Activated T-cell treated with anti-CD3 and anti-CD28 coated beads for 1 hour (primary cell): Measurements from ENCODE around the gene TCF21.

Source experiments
- DNase-seq: peaks from one replicate; pipeline ENCODE4 v3.0.0-alpha.2; 2020; ENCODE audit warnings: low read depth

Gene TCF21

DNA sequence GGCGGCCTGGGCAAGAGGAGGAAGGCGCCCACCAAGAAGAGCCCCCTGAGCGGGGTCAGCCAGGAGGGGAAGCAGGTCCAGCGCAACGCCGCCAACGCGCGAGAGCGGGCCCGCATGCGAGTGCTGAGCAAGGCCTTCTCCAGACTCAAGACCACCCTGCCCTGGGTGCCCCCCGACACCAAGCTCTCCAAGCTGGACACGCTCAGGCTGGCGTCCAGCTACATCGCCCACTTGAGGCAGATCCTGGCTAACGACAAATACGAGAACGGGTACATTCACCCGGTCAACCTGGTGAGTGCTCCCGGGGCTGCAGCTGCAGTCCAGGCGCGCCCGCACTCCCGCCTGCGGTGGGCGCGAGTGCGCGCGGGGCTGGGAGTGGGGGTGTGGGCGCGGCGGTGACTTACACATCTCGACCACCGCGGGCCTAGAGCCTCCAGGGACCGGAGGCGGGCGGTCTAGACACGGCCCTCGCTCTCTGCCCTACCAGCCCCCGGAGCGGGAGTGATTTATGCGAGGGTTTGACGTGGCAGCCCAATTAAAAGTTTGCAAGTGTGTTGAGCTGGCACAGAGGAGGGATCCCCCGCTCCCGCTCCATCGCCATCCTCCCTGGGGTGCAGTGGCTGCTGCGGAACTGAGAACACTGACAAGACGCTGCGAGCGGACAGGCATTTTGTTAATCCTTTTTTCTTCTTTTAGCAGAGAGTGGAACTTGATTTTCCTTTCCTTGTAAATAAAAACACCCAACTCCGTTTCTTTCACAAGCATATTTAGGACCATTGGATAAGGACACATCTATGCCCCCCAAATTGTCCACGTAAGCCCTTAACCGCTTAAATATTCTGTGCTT lies 867 bp downstream of the TCF21 start:
- no peak for DNase-seq

DNA sequence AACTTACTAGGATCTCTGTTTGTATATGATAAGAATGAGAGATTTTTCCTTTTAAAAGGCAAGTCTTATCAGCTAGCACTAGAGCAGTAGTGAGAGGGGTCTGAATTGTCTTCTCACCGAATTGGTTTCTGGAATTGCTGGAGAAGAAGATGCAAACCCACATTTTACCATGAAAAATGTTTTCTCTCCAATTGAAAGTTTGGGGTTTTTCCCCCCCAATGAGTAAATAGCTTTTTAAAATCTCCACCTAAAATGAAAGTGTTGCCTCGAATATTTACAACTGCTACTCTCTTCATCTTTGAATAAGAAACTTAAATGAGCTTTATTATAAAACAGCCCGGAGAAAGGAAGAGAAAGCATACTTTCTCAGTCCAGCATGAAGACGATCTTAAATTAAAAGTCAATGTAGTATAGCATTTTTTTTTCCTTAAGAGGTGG lies 1.8 kb downstream of the TCF21 start:
- no peak for DNase-seq

DNA sequence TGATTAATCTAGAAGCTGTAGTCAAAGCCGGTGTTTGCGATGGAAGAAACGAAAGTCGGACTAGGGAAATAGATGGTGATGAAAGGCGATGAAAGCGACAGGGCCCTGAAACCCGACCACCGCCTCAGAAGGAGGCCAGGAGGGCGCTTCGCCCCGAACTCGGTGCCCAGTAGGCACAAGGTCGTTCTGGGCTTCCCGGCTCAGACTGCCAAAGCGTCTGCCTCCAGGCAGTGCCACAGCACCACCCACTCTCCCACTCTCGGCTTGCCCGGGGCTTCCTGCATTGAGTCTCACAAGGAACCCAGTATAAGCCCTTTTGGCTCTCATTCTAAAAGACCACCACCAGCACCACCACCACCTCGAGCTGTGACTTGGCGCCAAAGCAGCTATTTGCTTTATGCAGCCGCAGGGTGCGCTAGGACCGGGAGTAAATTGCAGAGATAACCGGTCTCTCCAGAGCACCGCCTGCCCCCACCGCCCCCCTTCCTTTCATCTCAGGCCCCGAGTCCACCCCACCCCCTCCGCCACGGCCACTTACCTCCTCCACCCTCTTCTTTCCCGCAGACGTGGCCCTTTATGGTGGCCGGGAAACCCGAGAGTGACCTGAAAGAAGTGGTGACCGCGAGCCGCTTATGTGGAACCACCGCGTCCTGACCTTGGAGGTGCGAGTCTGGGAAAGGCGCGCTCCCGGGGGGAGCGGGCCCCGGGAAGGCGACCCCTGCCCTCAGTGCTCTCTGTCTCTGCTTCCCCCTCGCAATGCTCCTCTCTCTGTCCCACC lies 2.4 kb downstream of the TCF21 start:
- DNase-seq: no peak

DNA sequence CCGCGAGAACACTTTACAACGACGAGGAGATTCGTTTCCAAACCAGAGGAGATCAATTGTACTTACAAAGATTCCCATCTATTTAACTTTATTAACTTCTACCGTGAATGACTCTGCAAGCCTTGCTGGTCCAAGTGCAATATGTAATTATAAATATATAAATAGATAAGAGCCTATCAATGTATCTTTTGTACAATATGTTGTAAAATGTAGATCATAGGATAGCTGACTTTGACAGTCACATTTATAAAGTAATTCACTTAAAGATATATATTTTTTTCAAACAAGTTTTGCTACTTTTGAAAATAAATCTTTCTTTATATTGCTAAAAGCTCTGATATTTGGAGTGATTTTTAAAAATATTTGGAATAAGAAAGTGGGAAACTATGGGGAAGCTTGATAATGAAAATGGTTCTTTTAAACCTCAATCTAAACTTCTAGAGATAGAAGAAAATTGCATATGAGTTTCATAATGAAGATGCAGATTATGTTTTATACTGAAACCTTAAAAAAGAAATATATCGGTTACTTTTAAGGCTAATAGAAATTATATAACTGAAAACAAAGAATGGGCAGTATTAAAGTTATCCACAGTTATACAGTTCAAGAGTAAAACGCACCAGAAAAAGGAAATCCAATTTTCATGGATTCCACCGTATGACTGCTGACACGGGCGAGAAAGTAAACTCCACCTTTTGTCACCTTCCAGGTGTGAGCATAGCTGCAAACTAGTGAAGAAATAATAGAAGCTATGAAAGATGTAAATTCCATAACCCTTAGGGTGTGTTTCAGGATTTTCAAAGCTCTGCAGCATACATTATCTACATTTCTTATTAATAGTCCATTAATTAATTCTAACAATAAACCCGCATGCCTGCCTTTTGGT lies 3.3 kb downstream of the TCF21 start:
- no peak for DNase-seq

DNA sequence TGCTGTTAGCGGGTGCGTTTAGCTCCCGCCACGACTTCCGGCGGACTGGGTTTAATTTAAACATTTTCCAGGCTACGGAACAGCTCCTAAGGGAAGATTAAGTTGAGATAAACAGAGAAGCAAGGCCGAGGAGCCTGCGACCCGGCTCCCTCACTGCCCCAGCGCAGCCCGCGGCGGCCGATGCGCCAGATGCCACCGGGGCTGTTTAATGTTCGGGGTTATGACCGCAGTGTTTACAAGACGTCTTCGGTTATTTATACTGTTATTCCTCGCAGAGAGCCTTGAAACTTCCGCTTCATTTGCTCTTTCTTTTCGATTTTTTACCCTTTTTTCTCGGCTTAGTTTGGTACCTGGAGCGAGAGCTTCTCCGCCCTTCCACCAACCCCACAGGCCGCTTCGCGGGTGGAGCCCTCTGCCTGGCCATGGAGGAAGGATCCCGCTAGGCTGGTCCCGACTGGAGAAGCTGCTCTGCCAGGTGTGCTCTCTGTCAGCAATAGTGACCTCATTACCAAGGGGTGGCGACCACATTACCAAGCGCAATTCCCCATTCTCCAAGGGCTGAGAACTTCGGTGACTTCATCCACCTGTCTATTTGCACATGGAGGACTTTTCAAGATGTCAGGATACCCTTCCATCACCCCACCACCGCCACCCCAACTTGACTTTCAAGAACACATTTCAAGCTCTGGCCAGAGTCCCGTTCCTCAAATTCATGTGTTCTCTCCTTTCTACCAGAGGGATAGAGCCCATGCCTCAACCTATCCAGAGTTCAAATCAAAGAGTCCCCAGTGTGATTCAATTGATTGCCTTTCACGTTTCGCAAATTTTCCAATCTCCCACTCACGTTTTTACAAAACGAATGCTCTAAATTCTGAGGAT lies 4.1 kb downstream of the TCF21 start:
- no peak for DNase-seq

DNA sequence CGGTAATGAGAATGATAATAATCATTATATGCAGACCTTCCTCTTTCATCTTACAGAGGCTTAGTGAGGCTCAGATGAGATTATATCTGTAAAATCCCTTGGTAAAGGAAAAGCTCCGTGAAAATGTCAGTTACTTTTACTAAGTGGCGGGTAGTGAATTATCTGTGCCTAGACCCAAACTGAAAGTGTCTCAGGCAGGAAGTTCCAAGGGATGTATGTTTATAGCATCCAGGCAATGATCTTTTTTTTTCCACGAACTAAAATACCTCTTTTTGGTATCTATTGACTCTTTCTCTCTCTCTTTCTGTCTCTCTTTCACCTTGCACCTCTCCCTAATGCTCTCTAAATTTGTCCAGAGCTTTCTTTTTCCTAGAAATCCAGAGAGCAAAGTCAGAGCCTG lies 5.0 kb downstream of the TCF21 start:
- DNase-seq: no peak

DNA sequence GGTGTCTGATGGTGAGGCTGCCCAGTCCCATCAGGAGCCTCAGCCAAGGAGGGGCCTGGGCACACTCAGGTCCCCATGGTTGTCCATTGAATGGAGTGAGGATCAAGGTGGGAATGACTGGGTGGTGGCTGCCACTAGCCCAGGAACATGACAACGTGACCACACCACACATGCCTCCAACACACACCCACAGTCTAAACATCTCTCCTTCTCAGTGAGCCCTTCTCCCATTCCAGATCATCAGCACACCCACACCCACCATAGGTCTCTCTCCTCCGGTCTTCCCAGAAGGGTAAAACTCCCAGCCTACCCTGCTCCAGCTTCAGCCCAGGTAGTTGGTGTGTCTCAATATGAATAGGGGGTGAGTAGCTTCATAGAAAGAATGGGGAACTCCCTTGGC lies 5.5 kb downstream of the TCF21 start:
- no peak for DNase-seq

DNA sequence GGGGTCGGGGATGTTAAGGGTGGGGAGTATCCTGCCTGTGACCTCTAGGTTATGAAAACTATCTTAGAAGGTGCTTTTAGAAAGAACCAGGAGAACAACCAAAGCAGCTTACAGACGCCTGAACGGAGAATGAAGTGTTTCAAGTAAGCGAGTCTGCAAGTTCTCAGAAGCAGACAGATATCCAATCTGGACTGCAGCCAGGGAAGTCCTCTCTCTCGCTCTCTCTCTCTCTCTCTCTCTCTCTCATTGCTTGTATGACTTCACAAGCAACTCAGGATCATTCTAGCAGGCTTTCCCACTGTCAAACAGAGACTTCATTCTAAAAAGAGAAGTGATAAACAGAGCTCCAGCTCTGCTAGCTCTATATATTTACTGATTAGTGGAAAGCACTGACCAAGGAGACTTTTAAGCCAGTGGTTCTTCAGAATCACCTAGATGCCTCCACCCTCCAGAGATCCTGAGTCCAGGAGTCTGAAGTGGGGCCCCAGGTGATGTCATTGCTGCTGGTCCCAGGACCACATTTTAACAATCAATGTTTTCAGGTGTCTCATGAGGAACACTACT lies 6.0 kb downstream of the TCF21 start:
- DNase-seq: no peak

DNA sequence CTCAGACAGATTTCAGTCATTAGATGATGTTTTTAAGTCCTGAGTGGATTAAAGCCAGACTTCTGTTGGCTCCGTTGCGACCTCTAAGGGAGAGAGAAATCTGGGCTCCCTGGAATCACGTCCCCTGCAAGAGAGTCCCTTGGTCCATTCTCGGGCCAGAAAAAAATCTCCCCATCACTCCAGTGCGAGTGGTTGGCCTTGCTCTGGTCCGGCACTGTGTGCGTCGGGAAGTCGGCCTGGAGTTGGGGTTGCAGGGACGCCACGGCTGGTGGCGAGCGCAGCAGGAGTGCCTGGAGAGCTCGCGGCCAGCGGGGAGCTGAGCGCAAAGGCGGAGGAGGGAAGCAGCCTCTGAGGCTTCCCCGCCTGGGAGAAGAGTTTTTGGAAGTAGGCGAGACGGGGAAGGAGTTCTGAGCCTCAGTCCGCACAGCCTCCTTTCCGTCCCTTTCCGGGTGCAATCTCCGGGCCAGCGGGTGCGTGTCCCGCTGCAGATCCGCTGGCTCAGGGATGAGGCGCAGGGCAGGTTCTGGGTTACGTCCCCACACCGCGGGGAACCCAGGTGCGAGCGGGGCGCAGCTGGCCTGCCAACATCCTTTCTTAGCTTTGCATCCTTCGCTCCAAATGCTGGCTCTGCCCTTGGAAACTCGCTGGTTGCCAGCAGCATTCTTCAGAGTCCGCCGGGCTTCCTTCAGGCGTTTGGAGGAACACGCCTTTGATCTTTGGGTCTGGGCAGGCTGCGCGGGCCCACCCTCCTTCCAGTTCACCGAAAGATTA lies 6.8 kb downstream of the TCF21 start:
- no peak for DNase-seq

DNA sequence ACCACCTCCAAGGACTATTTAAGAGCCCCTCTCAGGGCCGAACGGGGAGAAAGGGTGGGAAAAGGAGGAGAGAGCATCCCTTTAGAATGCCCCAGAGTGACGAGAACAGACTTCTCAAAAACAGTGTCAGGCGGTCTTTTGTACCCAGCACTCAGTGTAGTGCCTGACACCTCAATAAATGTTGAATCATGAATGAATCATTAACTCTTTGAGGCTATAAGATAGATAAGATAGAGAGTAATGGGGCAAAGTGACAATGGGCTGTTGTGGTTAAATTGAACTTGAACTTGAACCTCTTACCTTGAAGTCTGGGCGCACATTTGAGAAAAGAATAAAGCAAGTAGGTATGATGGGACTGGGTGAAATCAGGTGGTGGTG lies 7.4 kb downstream of the TCF21 start:
- DNase-seq: no peak

DNA sequence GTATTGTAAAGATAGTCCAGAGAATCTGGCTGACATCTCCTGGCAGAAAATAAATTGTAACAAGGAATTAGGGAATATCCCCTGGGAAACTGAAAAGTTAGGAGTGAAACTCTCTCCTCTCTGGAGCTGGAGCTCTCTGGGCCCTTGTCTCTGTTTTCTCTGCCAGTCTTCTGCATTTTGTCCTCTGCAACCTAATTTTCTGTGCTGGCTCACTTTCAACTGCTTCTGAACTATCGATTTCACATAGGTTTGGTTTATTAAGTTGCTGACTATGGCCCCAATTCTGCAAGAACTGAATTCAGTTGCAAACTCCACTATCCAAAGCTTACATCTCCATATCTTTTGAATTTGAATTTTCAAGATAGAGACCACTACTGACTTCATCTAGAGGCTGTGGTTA lies 9.3 kb downstream of the TCF21 start:
- DNase-seq: no peak

DNA sequence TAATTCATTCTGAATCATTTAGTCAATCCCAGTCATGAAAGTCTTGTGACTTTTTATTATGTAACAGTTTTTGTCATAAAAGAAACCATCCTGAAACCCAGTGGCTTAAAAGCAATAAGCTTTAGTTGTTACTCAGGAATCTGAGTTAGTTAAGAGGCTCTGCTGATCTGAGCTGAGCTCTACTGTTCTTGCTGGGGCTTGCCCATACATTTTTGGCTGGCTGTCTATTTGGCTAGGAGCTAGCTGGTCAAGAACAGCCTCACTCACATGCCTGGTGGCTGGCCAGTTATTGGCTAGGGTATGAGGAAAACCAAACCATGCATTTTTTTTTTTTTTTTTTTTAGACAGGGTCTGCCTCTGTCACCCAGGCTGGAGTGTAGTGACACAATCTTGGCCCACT lies 10.6 kb downstream of the TCF21 start:
- DNase-seq: no peak

DNA sequence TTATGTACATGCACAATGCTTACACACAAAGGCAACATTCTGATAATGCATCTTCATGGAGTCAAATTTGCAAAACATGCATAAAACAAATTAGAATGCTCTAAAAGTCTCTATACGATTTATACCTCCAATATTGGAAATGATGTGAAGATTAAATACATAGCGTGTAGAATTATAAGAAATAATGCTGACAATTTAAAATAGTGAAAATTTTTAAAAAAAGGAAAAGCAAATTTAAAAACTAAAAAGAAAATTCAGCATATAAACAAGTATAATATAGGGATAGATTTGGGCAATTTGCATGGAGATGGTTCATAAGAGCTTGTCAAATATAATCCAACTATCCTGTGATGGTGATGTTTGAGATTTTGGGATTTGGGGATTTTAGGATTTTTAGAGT lies 14.9 kb downstream of the TCF21 start:
- DNase-seq: no peak

DNA sequence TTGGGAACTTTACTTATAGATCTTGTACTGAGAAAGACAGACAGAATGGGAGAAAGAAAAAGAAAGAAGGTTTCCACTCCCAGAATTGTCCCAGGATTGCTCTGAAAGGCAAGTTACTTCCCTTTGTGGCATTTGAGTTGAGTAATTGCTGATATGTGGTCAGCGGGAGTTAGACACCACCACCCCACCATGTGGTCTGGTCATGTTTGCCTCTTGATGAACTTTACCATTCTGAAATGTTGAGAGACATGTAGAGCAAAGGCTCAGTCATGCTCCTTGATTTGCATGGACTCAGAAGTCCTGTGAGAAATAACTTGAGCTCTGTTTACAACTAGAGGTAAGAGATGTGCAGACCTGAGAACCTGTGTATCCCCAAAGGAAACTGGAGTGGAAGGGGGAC lies 17.1 kb downstream of the TCF21 start:
- DNase-seq: no peak

DNA sequence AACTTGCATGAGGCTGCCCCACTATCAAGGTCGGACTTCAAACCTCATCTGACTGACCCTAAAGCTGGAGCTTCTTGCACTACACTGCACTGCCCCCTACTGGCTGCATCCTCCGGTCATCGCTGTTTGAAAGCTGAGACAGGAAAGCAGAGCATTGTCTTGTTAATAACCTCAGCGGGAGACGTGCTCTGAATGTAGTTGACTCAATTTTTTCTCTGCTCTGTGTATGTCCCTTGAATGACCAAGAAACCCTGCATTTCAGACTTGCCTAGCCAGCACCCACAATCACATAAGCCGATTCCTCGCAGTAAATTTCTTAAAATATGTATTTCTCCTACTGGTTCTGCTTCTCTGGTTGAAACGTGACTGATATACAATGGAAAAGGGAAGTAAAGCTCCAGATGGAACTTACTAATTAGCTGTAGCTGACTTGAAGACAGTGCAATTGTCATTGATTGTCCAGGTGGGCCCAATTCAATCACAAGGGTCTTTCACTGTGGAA lies 27.8 kb downstream of the TCF21 start:
- peak; percentile 66 for DNase-seq

DNA sequence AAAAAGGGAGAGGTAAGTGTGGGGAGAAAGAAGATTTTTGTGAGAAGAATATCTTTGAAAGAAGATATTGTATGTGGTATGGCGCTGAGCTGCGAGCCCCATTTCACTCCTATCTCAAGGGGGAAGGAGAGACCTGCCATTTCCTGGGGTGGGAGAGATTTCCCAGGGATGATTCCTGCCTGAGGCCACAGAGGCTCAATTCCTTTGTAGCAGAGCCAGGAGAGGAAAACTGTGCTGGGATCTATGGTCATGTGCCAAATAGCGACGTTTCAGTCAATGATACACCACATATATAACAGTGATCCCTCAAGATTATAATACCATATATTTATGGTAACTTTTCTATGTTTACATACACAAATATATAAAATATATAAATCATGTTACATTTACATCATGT lies 28.9 kb downstream of the TCF21 start:
- no peak for DNase-seq

DNA sequence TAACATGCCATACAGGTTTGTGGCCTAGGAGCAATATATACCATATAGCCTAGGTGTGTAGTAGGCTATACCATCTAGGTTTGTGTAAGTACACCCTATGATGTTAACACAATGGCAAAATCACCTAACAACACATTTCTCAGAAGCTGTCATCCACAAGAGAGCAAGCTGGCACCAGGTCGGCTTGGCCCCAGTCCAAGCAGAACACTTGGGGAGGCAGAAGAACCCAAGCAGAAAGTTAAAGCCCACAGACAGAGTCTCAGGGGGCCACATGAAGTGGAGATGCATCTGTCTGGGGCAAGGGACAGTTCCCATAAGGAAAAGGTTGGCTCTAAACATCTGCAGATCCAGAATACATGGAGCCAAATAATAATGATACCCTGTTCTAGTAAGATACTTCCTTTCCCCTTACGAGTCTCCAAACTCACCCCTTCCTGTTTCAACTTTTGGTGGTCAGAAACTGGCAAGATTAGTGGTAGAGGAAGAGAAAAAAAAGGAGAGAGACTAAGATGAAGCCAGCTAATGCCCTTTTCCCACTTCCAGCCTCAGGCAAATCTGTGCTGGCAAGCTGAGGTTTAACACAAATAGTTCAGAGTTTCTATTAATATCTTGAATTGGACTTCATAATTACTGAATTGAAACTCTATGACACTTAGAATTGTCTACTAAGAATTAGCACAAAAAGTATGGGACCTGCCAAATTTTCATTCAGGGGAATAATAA lies 29.5 kb downstream of the TCF21 start:
- DNase-seq: no peak

DNA sequence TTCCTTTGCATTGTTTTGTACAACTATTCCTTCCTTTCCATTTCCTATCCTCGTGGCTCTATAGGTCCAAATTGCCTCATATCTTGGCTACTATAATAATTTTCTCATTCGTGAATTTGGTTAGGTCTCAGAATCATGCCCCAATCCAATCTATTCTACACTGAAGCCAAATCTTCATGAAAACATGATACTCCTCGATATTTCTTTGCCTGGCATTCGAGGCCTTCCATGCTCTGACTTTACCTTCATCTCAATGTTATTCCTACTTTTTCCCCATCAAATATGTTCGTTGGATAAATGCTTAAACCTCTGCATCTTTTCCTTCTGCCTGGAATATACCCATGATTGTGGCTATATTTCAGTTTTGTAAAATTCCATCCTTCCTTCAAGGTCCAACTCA lies 30.4 kb downstream of the TCF21 start:
- DNase-seq: no peak

DNA sequence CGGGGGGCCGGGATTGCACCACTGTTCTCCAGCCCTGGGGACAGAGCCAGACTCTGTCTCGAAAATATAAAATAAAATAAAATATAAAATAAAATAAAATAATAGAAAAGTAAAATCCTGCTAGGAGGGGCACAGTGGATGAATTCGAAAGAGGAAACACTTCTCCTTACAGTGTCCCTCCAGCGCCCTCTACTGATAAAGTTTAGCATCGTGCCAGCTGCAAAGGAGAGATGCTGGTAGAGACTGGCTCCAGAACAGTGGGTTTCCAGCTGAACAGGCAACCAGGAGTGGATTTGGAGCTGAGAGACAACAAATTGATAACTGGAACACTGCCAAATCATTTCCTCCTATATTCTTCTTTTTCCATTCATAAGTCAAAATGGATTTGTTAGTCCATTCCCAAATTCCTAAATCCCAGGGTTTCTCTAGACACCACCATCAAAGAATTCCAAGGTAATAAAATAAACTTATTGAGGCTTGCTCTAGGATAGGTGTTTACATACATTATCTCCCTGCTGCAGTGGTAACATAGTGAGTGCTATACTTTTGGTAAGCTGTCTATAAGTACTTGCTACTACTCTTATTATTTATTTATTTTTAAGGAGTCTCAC lies 32.4 kb downstream of the TCF21 start:
- DNase-seq: peak; percentile 57
